Activated T-cell treated with anti-CD3 and anti-CD28 coated beads, Interleukin-2, amount 50 U/mL, for 4 hours (primary cell): ENCODE measurements around the gene AGAP6. TPM values are rescaled to one million over a fixed set of nuclear protein-coding genes. Genes with fewer than 3 reads are reported as not detected.
"Not testable (repeated sequence)": the region's sequence is repeated elsewhere in the genome, so short reads cannot be mapped to it uniquely, and the experiment has no call there.

Experiments used
- ATAC-seq, 2 donors: fragments of 200-7000 bp; cut with Tn5 transposase; one replicate each; pipeline ENCODE4 v1.10.0; 2021
- DNase-seq: peaks from one replicate; pipeline ENCODE4 v3.0.0-alpha.2; 2020
- H3K27me3 Mint-ChIP-seq: one replicate; pipeline ENCODE4 v1.8.0; 2021; ENCODE audit warnings: low read depth, mixed read lengths
- H3K36me3 Mint-ChIP-seq: one replicate; pipeline ENCODE4 v1.8.0; 2022; ENCODE audit warnings: mixed read lengths; ENCODE audit not compliant: insufficient read depth
- H3K4me1 Mint-ChIP-seq: one replicate; pipeline ENCODE4 v1.8.0; 2021; ENCODE audit warnings: low read depth, mixed read lengths
- H3K4me3 Mint-ChIP-seq: one replicate; pipeline ENCODE4 v1.8.0; 2021; ENCODE audit warnings: mild to moderate bottlenecking, moderate library complexity, mixed read lengths
- H3K9me3 Mint-ChIP-seq: one replicate; pipeline ENCODE4 v1.8.0; 2021; ENCODE audit warnings: mixed read lengths
- total RNA-seq, 3 donors: library from RNA; stranded (reverse); gene quantifications; one replicate each; pipeline ENCODE4 v1.2.1, GENCODE V29; 2021

Gene AGAP6
- 10 to 100 TPM; 16.5 to 19.9 (median 17.8) TPM for total RNA-seq

GRCh38 chr10:49988376-49988775 lies at the start of gene AGAP6:
AGAP6 (plus strand) TSS chr10:49988406; CDS start chr10:49988716, 310 bp downstream.
- not testable (repeated sequence) for DNase-seq, ATAC-seq, H3K4me1 Mint-ChIP-seq, H3K4me3 Mint-ChIP-seq, H3K36me3 Mint-ChIP-seq, H3K9me3 Mint-ChIP-seq, H3K27me3 Mint-ChIP-seq

GRCh38 chr10:49941447-49942338 lies 46.5 kb upstream of the AGAP6 start, which contains the start of the genes PARG and TIMM23B:
PARG (minus strand) TSS chr10:49942027; CDS start chr10:49941725, 302 bp downstream.
TIMM23B (plus strand) TSS chr10:49942053; CDS start chr10:49942195, 142 bp downstream.
- not testable (repeated sequence) for H3K9me3 Mint-ChIP-seq, H3K27me3 Mint-ChIP-seq, H3K36me3 Mint-ChIP-seq
- Mint-ChIP-seq H3K4me3 (peak within 1 kb of the TSS; percentile 99), H3K4me1 (peaks cover 30% of the 10 kb centered on the region)
- ATAC-seq, result peak; percentile 89 to 91
- peak; percentile 65 for DNase-seq

GRCh38 chr10:49942339-49942705 lies 45.9 kb upstream of the AGAP6 start:
- not testable (repeated sequence) for H3K9me3 Mint-ChIP-seq, ATAC-seq, H3K27me3 Mint-ChIP-seq, DNase-seq, H3K36me3 Mint-ChIP-seq
- Mint-ChIP-seq H3K4me3 (peak overlapping the region; percentile 99), H3K4me1 (peaks cover 30% of the 10 kb centered on the region)

- ATAC-seq, H3K36me3 Mint-ChIP-seq, DNase-seq, H3K27me3 Mint-ChIP-seq, H3K9me3 Mint-ChIP-seq: not testable (repeated sequence)
- peaks cover 25% of the 10 kb centered on the region for H3K4me1 Mint-ChIP-seq
- peak overlapping the region; percentile 99 for H3K4me3 Mint-ChIP-seq
These were observed 44.6 kb upstream of the AGAP6 start for GRCh38 chr10:49943607-49944006.

GRCh38 chr10:49948142-49948541 lies 40.1 kb upstream of the AGAP6 start:
- H3K4me1 Mint-ChIP-seq, H3K4me3 Mint-ChIP-seq, H3K9me3 Mint-ChIP-seq, H3K27me3 Mint-ChIP-seq, DNase-seq, ATAC-seq: not testable (repeated sequence)
- H3K36me3 Mint-ChIP-seq, result peaks cover 19% of the 10 kb centered on the region

GRCh38 chr10:49948737-49949136 lies 39.5 kb upstream of the AGAP6 start:
- H3K27me3 Mint-ChIP-seq, H3K9me3 Mint-ChIP-seq, ATAC-seq, DNase-seq, H3K4me3 Mint-ChIP-seq, H3K4me1 Mint-ChIP-seq: not testable (repeated sequence)
- peaks cover 19% of the 10 kb centered on the region for H3K36me3 Mint-ChIP-seq

GRCh38 chr10:49952006-49952405 lies 36.2 kb upstream of the AGAP6 start:
- not testable (repeated sequence) for H3K4me3 Mint-ChIP-seq, ATAC-seq, H3K27me3 Mint-ChIP-seq, DNase-seq, H3K4me1 Mint-ChIP-seq, H3K9me3 Mint-ChIP-seq
- H3K36me3 Mint-ChIP-seq, result peaks cover 23% of the 10 kb centered on the region

GRCh38 chr10:49953122-49953521 lies 35.1 kb upstream of the AGAP6 start:
- H3K27me3 Mint-ChIP-seq, H3K4me1 Mint-ChIP-seq, H3K4me3 Mint-ChIP-seq, H3K9me3 Mint-ChIP-seq, DNase-seq, ATAC-seq: not testable (repeated sequence)
- H3K36me3 Mint-ChIP-seq, result peaks cover 27% of the 10 kb centered on the region

GRCh38 chr10:49970331-49970857 lies 17.8 kb upstream of the AGAP6 start:
- not testable (repeated sequence) for H3K9me3 Mint-ChIP-seq, H3K27me3 Mint-ChIP-seq, H3K4me1 Mint-ChIP-seq, ATAC-seq, H3K4me3 Mint-ChIP-seq, DNase-seq
- H3K36me3 Mint-ChIP-seq, result peaks cover 11% of the 10 kb centered on the region

- H3K27me3 Mint-ChIP-seq, DNase-seq, H3K36me3 Mint-ChIP-seq, H3K4me1 Mint-ChIP-seq, H3K4me3 Mint-ChIP-seq, H3K9me3 Mint-ChIP-seq, ATAC-seq: not testable (repeated sequence)
These were observed 16.7 kb upstream of the AGAP6 start for GRCh38 chr10:49971466-49971865.

- H3K9me3 Mint-ChIP-seq, H3K4me3 Mint-ChIP-seq, H3K27me3 Mint-ChIP-seq, H3K4me1 Mint-ChIP-seq, ATAC-seq, H3K36me3 Mint-ChIP-seq, DNase-seq: not testable (repeated sequence)
These were observed 16.1 kb upstream of the AGAP6 start for GRCh38 chr10:49972094-49972493.

- H3K36me3 Mint-ChIP-seq, result peaks cover 10% of the 10 kb centered on the region
- not testable (repeated sequence) for H3K27me3 Mint-ChIP-seq, H3K9me3 Mint-ChIP-seq, DNase-seq, H3K4me3 Mint-ChIP-seq, ATAC-seq, H3K4me1 Mint-ChIP-seq
These were observed 10.4 kb upstream of the AGAP6 start for GRCh38 chr10:49977756-49978155.

GRCh38 chr10:49987207-49987606 lies 999 bp upstream of the AGAP6 start:
- H3K36me3 Mint-ChIP-seq, H3K27me3 Mint-ChIP-seq, ATAC-seq, H3K4me1 Mint-ChIP-seq, H3K9me3 Mint-ChIP-seq, H3K4me3 Mint-ChIP-seq, DNase-seq: not testable (repeated sequence)

GRCh38 chr10:49995321-49995720 lies 7.1 kb downstream of the AGAP6 start:
- not testable (repeated sequence) for H3K4me1 Mint-ChIP-seq

GRCh38 chr10:50014024-50014423 lies 25.8 kb downstream of the AGAP6 start:
- H3K4me1 Mint-ChIP-seq, H3K4me3 Mint-ChIP-seq, H3K9me3 Mint-ChIP-seq, H3K36me3 Mint-ChIP-seq, ATAC-seq, DNase-seq, H3K27me3 Mint-ChIP-seq: not testable (repeated sequence)

More at GRCh38 chr10:49995321-49995720, 7.1 kb downstream of the AGAP6 start:
- H3K4me3 Mint-ChIP-seq, H3K27me3 Mint-ChIP-seq, ATAC-seq, H3K9me3 Mint-ChIP-seq, DNase-seq, H3K36me3 Mint-ChIP-seq: not testable (repeated sequence)
